ENCODE measurements around the gene TMEM61. TPM values are rescaled to one million over a fixed set of nuclear protein-coding genes. Genes with fewer than 3 reads are reported as not detected.
A peak's percentile ranks its signal among the peaks of the same experiment; 100 is the strongest.

The TMEM61 gene
- total RNA-seq, 1 experiment from 2014 or later = 0.95 TPM

GRCh38 chr1:54952950-54953718 lies 27.3 kb upstream of the TMEM61 start:
- no peak overlapping the region for H3K4me3 ChIP-seq (ENCODE audit: low read length)
- H3K9me2 ChIP-seq (replicated peaks; ENCODE audit: low read length) = no peaks in the 10 kb centered on the region
- ChIA-PET POLR2A (ENCODE audit: unreplicated experiment) (no interaction called here), CTCF (no interaction called here)
- peak overlapping the region; percentile 67 for H3K27ac ChIP-seq (ENCODE audit: low read length)
- no peaks in the 10 kb centered on the region for H3K36me3 ChIP-seq (ENCODE audit: low read depth, low read length)
- H4K20me1 ChIP-seq (ENCODE audit: low read length) = no peaks in the 10 kb centered on the region
- no peaks in the 10 kb centered on the region for H3K79me2 ChIP-seq (ENCODE audit: low read length)
- no TSS peak for BruUV-seq (replicated peaks)
- peak overlapping the region; percentile 20; the same call in 1 of the 2 replicates for H3K4me2 ChIP-seq (ENCODE audit: low read length)
- H3K9ac ChIP-seq (ENCODE audit: low read length) = no peak overlapping the region; the same call in 1 of the 2 replicates
- TF ChIP-seq, protein P1, sequence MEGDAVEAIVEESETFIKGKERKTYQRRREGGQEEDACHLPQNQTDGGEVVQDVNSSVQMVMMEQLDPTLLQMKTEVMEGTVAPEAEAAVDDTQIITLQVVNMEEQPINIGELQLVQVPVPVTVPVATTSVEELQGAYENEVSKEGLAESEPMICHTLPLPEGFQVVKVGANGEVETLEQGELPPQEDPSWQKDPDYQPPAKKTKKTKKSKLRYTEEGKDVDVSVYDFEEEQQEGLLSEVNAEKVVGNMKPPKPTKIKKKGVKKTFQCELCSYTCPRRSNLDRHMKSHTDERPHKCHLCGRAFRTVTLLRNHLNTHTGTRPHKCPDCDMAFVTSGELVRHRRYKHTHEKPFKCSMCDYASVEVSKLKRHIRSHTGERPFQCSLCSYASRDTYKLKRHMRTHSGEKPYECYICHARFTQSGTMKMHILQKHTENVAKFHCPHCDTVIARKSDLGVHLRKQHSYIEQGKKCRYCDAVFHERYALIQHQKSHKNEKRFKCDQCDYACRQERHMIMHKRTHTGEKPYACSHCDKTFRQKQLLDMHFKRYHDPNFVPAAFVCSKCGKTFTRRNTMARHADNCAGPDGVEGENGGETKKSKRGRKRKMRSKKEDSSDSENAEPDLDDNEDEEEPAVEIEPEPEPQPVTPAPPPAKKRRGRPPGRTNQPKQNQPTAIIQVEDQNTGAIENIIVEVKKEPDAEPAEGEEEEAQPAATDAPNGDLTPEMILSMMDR (conservative IDR thresholded peaks at IDR 0.05; ENCODE audit: low read depth, low read length) = no peak
- TF ChIP-seq EZH2phosphoT487 (IDR thresholded peaks at IDR 0.05; ENCODE audit: borderline replicate concordance, low read length) (no peak), EZH2 (IDR thresholded peaks at IDR 0.05; ENCODE audit: low read length, unreplicated experiment) (no peak)
- intact Hi-C loops (cut with micrococcal nuclease) = loop anchor here (5.0 kb wide), 1 partner anchor 281 kb away; no protein-coding TSS in a partner anchor
- no peaks in the 10 kb centered on the region for H3K9me3 ChIP-seq (ENCODE audit: low read length)
- H2AFZ ChIP-seq (ENCODE audit: low read length) = peak overlapping the region; percentile 54; the same call in 1 of the 2 replicates
- H3F3A ChIP-seq (ENCODE audit: low read length, unreplicated experiment) = no peaks in the 10 kb centered on the region
- ATAC-seq (peak; percentile 13; the same call in 1 of the 2 replicates), DNase-seq (peak; percentile 74)
- H3K27me3 ChIP-seq (ENCODE audit: low read length) = no peaks in the 10 kb centered on the region
- H3K4me1 ChIP-seq (ENCODE audit: insufficient read depth, low read length) = peaks cover 56% of the 10 kb centered on the region

- H3K79me2 ChIP-seq (ENCODE audit: low read length) = no peaks in the 10 kb centered on the region
- no peaks in the 10 kb centered on the region for H3K36me3 ChIP-seq (ENCODE audit: low read depth, low read length)
- no peaks in the 10 kb centered on the region for H3K9me2 ChIP-seq (replicated peaks; ENCODE audit: low read length)
- no peak overlapping the region for H3K4me3 ChIP-seq (ENCODE audit: low read length)
- H4K20me1 ChIP-seq (ENCODE audit: low read length) = no peaks in the 10 kb centered on the region
- H2AFZ ChIP-seq (ENCODE audit: low read length) = no peak overlapping the region
- peak; percentile 4; the same call in 1 of the 2 replicates for ATAC-seq
- H3K4me1 ChIP-seq (ENCODE audit: insufficient read depth, low read length) = peaks cover 56% of the 10 kb centered on the region
- H3F3A ChIP-seq (ENCODE audit: low read length, unreplicated experiment) = no peaks in the 10 kb centered on the region
- ChIA-PET CTCF (no interaction called here), POLR2A (ENCODE audit: unreplicated experiment) (no interaction called here)
- no TSS peak for BruUV-seq (replicated peaks)
- DNase-seq = peak; percentile 41
- no peaks in the 10 kb centered on the region for H3K9me3 ChIP-seq (ENCODE audit: low read length)
- H3K9ac ChIP-seq (ENCODE audit: low read length) = no peak overlapping the region
- H3K4me2 ChIP-seq (ENCODE audit: low read length) = peak overlapping the region; percentile 20; the same call in 1 of the 2 replicates
- TF ChIP-seq EZH2phosphoT487 (IDR thresholded peaks at IDR 0.05; ENCODE audit: borderline replicate concordance, low read length) (no peak), EZH2 (IDR thresholded peaks at IDR 0.05; ENCODE audit: low read length, unreplicated experiment) (no peak)
- TF ChIP-seq, protein P1 (conservative IDR thresholded peaks at IDR 0.05; ENCODE audit: low read depth, low read length) = no peak
- H3K27me3 ChIP-seq (ENCODE audit: low read length) = no peaks in the 10 kb centered on the region
- peak overlapping the region; percentile 67; the same call in 1 of the 2 replicates for H3K27ac ChIP-seq (ENCODE audit: low read length)
- intact Hi-C loops (cut with micrococcal nuclease) = loop anchor here (5.0 kb wide), 1 partner anchor 282 kb away; no protein-coding TSS in a partner anchor
These were observed 26.6 kb upstream of the TMEM61 start for GRCh38 chr1:54953846-54954245.

DNA sequence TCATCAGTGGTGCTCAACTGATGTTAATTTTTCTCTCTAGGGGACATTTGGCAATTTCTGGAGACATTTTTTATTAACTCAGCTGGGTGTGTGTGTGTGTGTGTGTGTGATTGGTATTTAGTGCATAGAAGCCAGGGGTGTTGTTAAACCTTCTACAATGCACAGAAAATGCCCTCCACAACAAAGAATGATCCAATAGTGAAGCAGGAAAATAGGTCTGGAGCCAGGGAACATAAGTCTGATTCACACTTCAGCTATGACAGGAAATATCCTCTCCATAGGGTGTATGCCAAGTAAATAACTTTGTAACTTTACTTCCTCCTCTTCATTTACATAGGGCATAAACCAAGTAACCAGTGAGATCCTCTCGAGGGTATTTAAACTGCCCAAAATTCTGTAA lies 25.1 kb upstream of the TMEM61 start:
- H3K4me2 ChIP-seq (ENCODE audit: low read length) = peak overlapping the region; percentile 60
- no peaks in the 10 kb centered on the region for H3K36me3 ChIP-seq (ENCODE audit: low read depth, low read length)
- ChIA-PET CTCF (interaction anchor here (0.6 to 1.0 kb wide), 2 partner anchors 67 to 142 kb away, joined by 3 read pairs; no protein-coding TSS in a partner anchor), POLR2A (ENCODE audit: unreplicated experiment) (no interaction called here)
- H3K4me1 ChIP-seq (ENCODE audit: insufficient read depth, low read length) = peaks cover 50% of the 10 kb centered on the region
- no peaks in the 10 kb centered on the region for H3K79me2 ChIP-seq (ENCODE audit: low read length)
- ATAC-seq (peak; percentile 71), DNase-seq (peak; percentile 91)
- H3F3A ChIP-seq (ENCODE audit: low read length, unreplicated experiment) = no peaks in the 10 kb centered on the region
- H3K9ac ChIP-seq (ENCODE audit: low read length) = no peak overlapping the region
- peak overlapping the region; percentile 55 for H2AFZ ChIP-seq (ENCODE audit: low read length)
- no TSS peak for BruUV-seq (replicated peaks)
- H3K27ac ChIP-seq (ENCODE audit: low read length) = peak overlapping the region; percentile 59
- no peaks in the 10 kb centered on the region for H4K20me1 ChIP-seq (ENCODE audit: low read length)
- no peaks in the 10 kb centered on the region for H3K27me3 ChIP-seq (ENCODE audit: low read length)
- H3K9me2 ChIP-seq (replicated peaks; ENCODE audit: low read length) = no peaks in the 10 kb centered on the region
- TF ChIP-seq, protein P1 (conservative IDR thresholded peaks at IDR 0.05; ENCODE audit: low read depth, low read length) = no peak
- no peak for TF ChIP-seq EZH2phosphoT487 (IDR thresholded peaks at IDR 0.05; ENCODE audit: borderline replicate concordance, low read length)
- no peak for TF ChIP-seq EZH2 (IDR thresholded peaks at IDR 0.05; ENCODE audit: low read length, unreplicated experiment)
- H3K9me3 ChIP-seq (ENCODE audit: low read length) = no peaks in the 10 kb centered on the region
- intact Hi-C loops (cut with micrococcal nuclease) = loop anchor here (1.0 kb wide), 1 partner anchor 16 kb away; no protein-coding TSS in a partner anchor
- H3K4me3 ChIP-seq (ENCODE audit: low read length) = no peak overlapping the region

Data from PC-3 (cell line).